Suprapubic skin (tissue), 3 donors: ENCODE data around the gene MNT.

Experiments
- POLR2A ChIP-seq, 2 donors: fragments of 450-650 bp; IDR thresholded peaks; one replicate each; pipeline ENCODE4 v1.6.1; 2017; ENCODE audit warnings: antibody characterized with exemption in 2 of 2, mild to moderate bottlenecking in 2 of 2, moderate library complexity in 2 of 2
- TF ChIP-seq, protein P1 (sequence below), 2 donors: fragments of 200-600 bp in 1 of 2; fragments of 450-650 bp in 1 of 2; sonication (generic) in 1 of 2; IDR thresholded peaks; one replicate each; pipeline ENCODE4 v1.5.1; 2016 to 2019; ENCODE audit warnings: antibody characterized with exemption in 2 of 2, mild to moderate bottlenecking in 1 of 2, moderate library complexity in 1 of 2

DNA sequence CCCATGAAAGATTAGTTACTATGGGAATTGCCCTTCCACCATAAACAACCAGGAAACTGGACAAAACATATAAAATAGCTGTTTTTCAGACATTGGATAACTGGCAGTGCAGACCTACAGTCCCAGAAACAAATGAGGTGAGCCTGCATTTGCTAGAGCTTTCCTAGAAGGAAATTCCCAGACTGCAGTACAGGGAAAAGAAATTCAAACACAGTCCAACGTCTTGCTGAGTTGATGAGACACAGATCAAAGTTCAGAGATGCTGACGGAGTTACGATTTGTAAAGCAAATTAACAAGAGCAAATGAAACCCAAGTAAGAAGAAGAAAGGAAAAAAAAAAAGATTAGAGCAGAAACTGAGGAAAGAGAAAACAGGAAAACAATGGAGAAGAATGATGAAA, 41.3 kb upstream of the MNT start:
- no peak for TF ChIP-seq POLR2A (IDR thresholded peaks at IDR 0.05)
- TF ChIP-seq, protein P1, sequence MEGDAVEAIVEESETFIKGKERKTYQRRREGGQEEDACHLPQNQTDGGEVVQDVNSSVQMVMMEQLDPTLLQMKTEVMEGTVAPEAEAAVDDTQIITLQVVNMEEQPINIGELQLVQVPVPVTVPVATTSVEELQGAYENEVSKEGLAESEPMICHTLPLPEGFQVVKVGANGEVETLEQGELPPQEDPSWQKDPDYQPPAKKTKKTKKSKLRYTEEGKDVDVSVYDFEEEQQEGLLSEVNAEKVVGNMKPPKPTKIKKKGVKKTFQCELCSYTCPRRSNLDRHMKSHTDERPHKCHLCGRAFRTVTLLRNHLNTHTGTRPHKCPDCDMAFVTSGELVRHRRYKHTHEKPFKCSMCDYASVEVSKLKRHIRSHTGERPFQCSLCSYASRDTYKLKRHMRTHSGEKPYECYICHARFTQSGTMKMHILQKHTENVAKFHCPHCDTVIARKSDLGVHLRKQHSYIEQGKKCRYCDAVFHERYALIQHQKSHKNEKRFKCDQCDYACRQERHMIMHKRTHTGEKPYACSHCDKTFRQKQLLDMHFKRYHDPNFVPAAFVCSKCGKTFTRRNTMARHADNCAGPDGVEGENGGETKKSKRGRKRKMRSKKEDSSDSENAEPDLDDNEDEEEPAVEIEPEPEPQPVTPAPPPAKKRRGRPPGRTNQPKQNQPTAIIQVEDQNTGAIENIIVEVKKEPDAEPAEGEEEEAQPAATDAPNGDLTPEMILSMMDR (IDR thresholded peaks at IDR 0.05): no peak
